HepG2 (cell line): ENCODE data around the gene MAN1B1. TPM values are rescaled to one million over a fixed set of nuclear protein-coding genes. Genes with fewer than 3 reads are reported as not detected.

ENCODE experiments used
- ATAC-seq: fragments of 200-7000 bp; cut with Tn5 transposase; 3 replicates; pipeline ENCODE4 v1.9.1; 2020; ENCODE audit warnings: mild to moderate bottlenecking, moderate library complexity
- BruUV-seq: library from RNA; stranded (reverse); fragments of 400-500 nt; replicated peaks from 2 replicates; lab custom pipeline; 2021; lab: Mats Ljungman, UMichigan
- CTCF ChIA-PET: fragments of 300-600 bp; formaldehyde crosslinking; extraction: SDS; loops from one replicate; lab custom pipeline; 2021; ENCODE audit warnings: low total read pairs, inconsistent platforms, low intra/inter-chr PET ratio; lab: Yijun Ruan, JAX
- POLR2A ChIA-PET: fragments of 350-600 bp; sonication (Branson Sonifier 250); formaldehyde crosslinking; loops from one replicate; lab custom pipeline; 2020; ENCODE audit warnings: antibody characterized with exemption, inconsistent platforms; lab: Yijun Ruan, JAX
- DNase-seq: peaks from one replicate; pipeline ENCODE4 v3.0.0-alpha.2; 2015; ENCODE audit warnings: low spot score
- FAIRE-seq: peaks from 3 replicates; lab custom pipeline; 2011; peaks lifted over from hg19 to GRCh38; lab: Jason Lieb, UNC
- H2AFZ ChIP-seq: one replicate; pipeline ENCODE4 v1.6.1; 2011; ENCODE audit warnings: low read length, inconsistent platforms
- H3K27ac ChIP-seq: fragments of 300-600 bp; 3 replicates; pipeline ENCODE4 v1.8.0; 2011; ENCODE audit warnings: mixed run types, mild to moderate bottlenecking, mixed read lengths, low read length, inconsistent platforms; ENCODE audit not compliant: insufficient read depth; ENCODE audit errors: extremely low read length
- H3K27me3 ChIP-seq, 2 experiments: fragments of 200-600 bp in 1 of 2; 2 replicates in 1 of 2; 3 replicates in 1 of 2; pipeline versions ENCODE4 v1.6.0 to v1.8.0; 2011; ENCODE audit warnings: low read length in 2 of 2, mild to moderate bottlenecking in 2 of 2, moderate library complexity in 2 of 2, inconsistent platforms in 1 of 2; ENCODE audit not compliant: insufficient read depth in 2 of 2, control insufficient read depth in 1 of 2
- H3K36me3 ChIP-seq, 2 experiments: fragments of 200-600 bp in 1 of 2; replicated peaks in 1 of 2; 2 replicates in 1 of 2; 3 replicates in 1 of 2; pipeline versions ENCODE4 v1.5.1 to v1.8.0; 2011; ENCODE audit warnings: low read length in 2 of 2, inconsistent platforms in 1 of 2; ENCODE audit not compliant: insufficient read depth in 2 of 2, control insufficient read depth in 1 of 2
- H3K4me1 ChIP-seq: 2 replicates; pipeline ENCODE4 v1.5.1; 2012; ENCODE audit warnings: low read length, inconsistent platforms; ENCODE audit not compliant: insufficient read depth
- H3K4me2 ChIP-seq: 2 replicates; pipeline ENCODE4 v1.6.0; 2011; ENCODE audit warnings: low read depth, low read length, inconsistent platforms
- H3K4me3 ChIP-seq, 3 experiments: fragments of 200-600 bp in 1 of 3; sonication (generic), shearing (Covaris generic) in 1 of 3; replicated peaks in 1 of 3; 2 replicates each; pipeline ENCODE4 v1.5.1; 2011 to 2016; ENCODE audit warnings: low read length in 3 of 3, inconsistent platforms in 2 of 3, low read depth in 2 of 3, mild to moderate bottlenecking in 2 of 3, control low read depth in 1 of 3, mixed read lengths in 1 of 3; ENCODE audit not compliant: insufficient read depth in 1 of 3
- H3K79me2 ChIP-seq: one replicate; pipeline ENCODE4 v1.6.1; 2011; ENCODE audit warnings: low read length, inconsistent platforms; ENCODE audit not compliant: insufficient read depth
- H3K9ac ChIP-seq: 2 replicates; pipeline ENCODE4 v1.6.0; 2011; ENCODE audit warnings: mild to moderate bottlenecking, low read depth, low read length, inconsistent platforms; ENCODE audit not compliant: insufficient read depth
- H3K9me3 ChIP-seq: 2 replicates; pipeline ENCODE4 v1.5.1; 2012; ENCODE audit warnings: mild to moderate bottlenecking, low read length
- H4K20me1 ChIP-seq: 2 replicates; pipeline ENCODE4 v1.6.0; 2011; ENCODE audit warnings: inconsistent platforms, mild to moderate bottlenecking, low read length, moderate library complexity; ENCODE audit not compliant: insufficient read depth
- BCL6 ChIP-seq: IDR thresholded peaks from 2 replicates; pipeline ENCODE4 v1.6.1; 2016; ENCODE audit warnings: missing genetic modification reagents, missing compliant biosample characterization
- DNMT3B ChIP-seq: conservative IDR thresholded peaks from 2 replicates; pipeline ENCODE4 v1.6.1; 2016; ENCODE audit warnings: missing biosample characterization, control low read depth
- NFE2L2 ChIP-seq: fragments of 150-350 bp; IDR thresholded peaks from 2 replicates; pipeline ENCODE4 v1.6.1; 2014; ENCODE audit warnings: low read length
- SUZ12 ChIP-seq: fragments of 150-350 bp; IDR thresholded peaks from 2 replicates; pipeline ENCODE4 v1.6.1; 2014; ENCODE audit warnings: low read depth, low read length
- ZBTB1 ChIP-seq: sonication (generic); formaldehyde crosslinking; IDR thresholded peaks from 2 replicates; pipeline ENCODE4 v1.4.0; 2020; ENCODE audit warnings: missing genetic modification reagents, borderline replicate concordance
- ZNF136 ChIP-seq: sonication (generic); formaldehyde crosslinking; IDR thresholded peaks from 2 replicates; pipeline ENCODE4 v1.8.1; 2022; ENCODE audit warnings: low read depth, mild to moderate bottlenecking, moderate library complexity, missing genetic modification reagents
- ZNF468 ChIP-seq: sonication (generic); formaldehyde crosslinking; IDR thresholded peaks from 2 replicates; pipeline ENCODE4 v1.8.0; 2022; ENCODE audit warnings: mild to moderate bottlenecking, moderate library complexity, missing genetic modification reagents
- ZNF7 ChIP-seq: IDR thresholded peaks from 2 replicates; pipeline ENCODE4 v1.6.1; 2016; ENCODE audit warnings: missing biosample characterization, missing genetic modification reagents
- ZNF83 ChIP-seq: sonication (generic); formaldehyde crosslinking; IDR thresholded peaks from 2 replicates; pipeline ENCODE4 v1.4.0; 2020; ENCODE audit warnings: missing genetic modification reagents, mild to moderate bottlenecking, borderline replicate concordance
- ZSCAN20 ChIP-seq: sonication (generic); formaldehyde crosslinking; IDR thresholded peaks from 2 replicates; pipeline ENCODE4 v1.4.0; 2020; ENCODE audit warnings: missing genetic modification reagents, mild to moderate bottlenecking, borderline replicate concordance
- whole genome bisulfite sequencing: methylation state at CpG from one replicate; pipeline ENCODE4 v1.1.6; 2017; ENCODE audit warnings: low lambda C conversion rate; 5-methylcytosine and 5-hydroxymethylcytosine counted together
- in situ Hi-C: cut with HindIII; loops from 2 replicates; pipeline ENCODE4 v1.10.0; 2017; ENCODE audit warnings: low pct_unique_long_range_greater_than_20kb; ENCODE audit not compliant: extremely low pct_ligation_motif_present
- intact Hi-C: fragments of 100-400 bp; cut with micrococcal nuclease; formaldehyde crosslinking; loops from one replicate; pipeline ENCODE4 v1.10.0; 2022; ENCODE audit not compliant: unreplicated experiment
- polyA plus RNA-seq, 8 experiments: library from polyadenylated mRNA; depleted of rRNA in 3 of 8; stranded (reverse) in 7 of 8; unstranded in 1 of 8; fragments of >200 nt; fragmentation: Illumina TruSeq in 4 of 8; extraction: Trizol in 4 of 8; gene quantifications; 2 replicates each; pipeline versions ENCODE4 v1.2.1 to v1.2.3, GENCODE V29; 2011 to 2016; ENCODE audit warnings: low read depth in 4 of 8, missing spikeins in 1 of 8, mixed read lengths in 1 of 8; ENCODE audit not compliant: insufficient read depth in 1 of 8
- total RNA-seq, 5 experiments: library from RNA; depleted of rRNA; stranded (reverse); fragments of >200 nt; fragmentation: Illumina TruSeq; extraction: Trizol; gene quantifications; 2 replicates each; pipeline ENCODE4 v1.2.3, GENCODE V29; 2016; ENCODE audit warnings: low read depth in 1 of 5

The MAN1B1 gene
- total and polyA plus RNA-seq, 2 of the 13 experiments (the other 11 are each of a cell fraction or from before 2014, with no cell fraction given), result 48.9 to 59.5 TPM

DNA sequence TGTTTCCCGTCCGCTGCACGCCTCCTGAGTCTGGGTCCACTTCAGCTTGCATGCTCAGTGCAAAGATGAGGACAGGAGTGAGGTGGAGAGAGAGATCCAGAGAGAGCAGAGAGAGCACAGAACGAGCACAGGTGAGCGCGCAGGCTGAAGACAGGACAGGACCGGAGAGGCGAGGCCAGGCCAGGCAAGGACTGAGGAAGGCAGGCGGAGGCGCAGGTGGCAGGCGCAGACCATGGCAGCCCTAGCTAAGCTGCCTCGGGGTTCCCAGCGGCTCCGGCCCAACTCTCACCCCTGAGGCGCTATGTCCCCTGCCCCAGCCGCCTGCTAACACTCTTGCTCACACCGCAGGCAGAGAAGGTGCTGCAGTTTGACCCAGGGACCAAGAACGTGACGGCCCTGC is 61.9 kb downstream of the MAN1B1 start:
- Histone ChIP-seq H3K27ac (no peak overlapping the region), H3K9me3 (no peaks in the 10 kb centered on the region), H3K4me3 (no peak overlapping the region), H3K79me2 (no peaks in the 10 kb centered on the region), H3K27me3 (peaks cover 8 to 43% of the 10 kb centered on the region in 2 experiments; a peak in 4 of 5 replicates), H3K36me3 (no peaks in the 10 kb centered on the region), H3K9ac (no peak overlapping the region), H2AFZ (no peak overlapping the region), H3K4me1 (peaks cover 30% of the 10 kb centered on the region), H3K4me2 (no peak overlapping the region), H4K20me1 (no peaks in the 10 kb centered on the region)
- CTCF ChIA-PET, result no interaction called here
- 59% methylated on average over 13 of the region's 19 CpGs for WGBS
- no peak for FAIRE-seq
- POLR2A ChIA-PET, result no interaction called here
- intact Hi-C loops (no loop called here), in situ Hi-C loops (no loop called here)
- BruUV-seq, result no TSS peak
- DNase-seq, result no peak
- no peak for ATAC-seq
- TF ChIP-seq SUZ12, result no peak

DNA sequence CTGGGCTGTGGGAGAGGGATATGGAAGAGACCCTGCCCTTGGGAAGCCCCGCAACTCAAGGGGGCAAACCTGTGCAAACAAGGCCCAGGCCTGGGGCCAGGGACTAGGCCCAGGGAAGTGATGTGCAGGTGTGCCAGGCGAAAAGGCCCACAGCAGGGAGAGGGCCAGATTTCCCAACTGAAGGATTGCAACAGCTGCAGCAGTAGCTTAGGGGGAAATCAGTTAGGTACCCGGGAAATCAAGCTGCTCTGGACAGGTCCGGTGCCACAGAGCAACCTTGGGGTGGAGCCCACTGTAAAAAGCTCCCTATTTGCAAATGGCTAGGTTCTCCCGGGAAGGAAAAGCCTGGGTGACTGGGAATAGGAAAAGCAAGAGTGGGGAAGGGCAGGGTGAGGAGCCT is 62.6 kb downstream of the MAN1B1 start:
- H3K4me3 ChIP-seq, result no peak overlapping the region
- TF ChIP-seq BCL6 (CRISPR knock-in tag) (no peak), NFE2L2 (no peak), DNMT3B (CRISPR knock-in tag) (no peak), ZSCAN20 (CRISPR knock-in tag) (no peak), ZBTB1 (CRISPR knock-in tag) (no peak), ZNF7 (CRISPR knock-in tag) (no peak), ZNF136 (no peak), ZNF83 (CRISPR knock-in tag) (no peak), ZNF468 (CRISPR knock-in tag) (no peak)
- no peak overlapping the region for H3K9ac ChIP-seq
- CTCF ChIA-PET, result no interaction called here
- no peaks in the 10 kb centered on the region for H3K9me3 ChIP-seq
- H3K27me3 ChIP-seq, result peaks cover 8 to 38% of the 10 kb centered on the region in 2 experiments; a peak in 4 of 5 replicates
- in situ Hi-C loops, result no loop called here
- POLR2A ChIA-PET, result interaction anchor here (0.7 to 2.5 kb wide), 4 partner anchors 49 to 94 kb away, joined by 3 to 23 read pairs (median 16); partner anchors contain the start of genes RNF208 and TPRN
- no peaks in the 10 kb centered on the region for H3K79me2 ChIP-seq
- H3K4me1 ChIP-seq, result peaks cover 30% of the 10 kb centered on the region
- H3K27ac ChIP-seq, result no peak overlapping the region
- H2AFZ ChIP-seq, result no peak overlapping the region
- H3K4me2 ChIP-seq, result peak overlapping the region; percentile 61
- no peaks in the 10 kb centered on the region for H3K36me3 ChIP-seq
- H4K20me1 ChIP-seq, result no peaks in the 10 kb centered on the region
- BruUV-seq, result no TSS peak
- no peak for ATAC-seq
- FAIRE-seq, result no peak
- no peak for DNase-seq
- 12% methylated on average over 5 of the region's 5 CpGs for WGBS
- intact Hi-C loops, result no loop called here
